ENCODE results near the gene POLD2.

Gene POLD2

GRCh38 chr7:44087911-44088838, 35.2 kb downstream of the POLD2 start:
- H3K4me3 ChIP-seq (ENCODE audit: low read length), result no peak overlapping the region
- no peaks in the 10 kb centered on the region; the same call in 1 of the 2 replicates for H3K4me1 ChIP-seq (ENCODE audit: control insufficient read depth, insufficient read depth, low read length)
- no peak overlapping the region for H3K27ac ChIP-seq (ENCODE audit: low read length)
- no peak for DNase-seq (ENCODE audit: low read depth, low spot score)
- H3K36me3 ChIP-seq (ENCODE audit: control insufficient read depth, insufficient read depth, low read length), result no peaks in the 10 kb centered on the region
- no peaks in the 10 kb centered on the region for H3K9me3 ChIP-seq (ENCODE audit: control insufficient read depth, insufficient read depth, low read length)
- WGBS (ENCODE audit: insufficient coverage, insufficient read length), result no CpG with 5 or more reads among the region's 20 CpGs
- H3K27me3 ChIP-seq (ENCODE audit: control insufficient read depth, insufficient read depth, low read length), result no peaks in the 10 kb centered on the region

DNA sequence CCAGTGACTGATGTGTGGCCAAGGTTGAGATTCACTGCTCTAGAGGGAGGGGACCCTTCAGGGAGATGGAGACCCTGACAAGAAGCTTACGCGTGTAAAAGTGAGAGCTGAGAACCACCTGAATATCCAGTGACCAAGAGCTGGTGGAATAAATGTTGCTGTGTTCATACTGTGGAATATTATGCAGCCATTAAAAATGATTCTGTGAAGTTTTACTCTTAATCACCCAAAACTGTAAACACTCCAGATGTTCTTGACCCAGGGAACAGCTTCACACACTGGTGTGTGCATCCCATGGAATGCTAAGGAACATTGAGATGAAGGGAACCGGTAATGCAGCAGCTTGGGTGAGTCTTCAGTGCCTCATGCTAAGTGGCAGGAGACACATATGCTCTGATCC, 36.7 kb downstream of the POLD2 start:
- Histone ChIP-seq H3K36me3 (ENCODE audit: control insufficient read depth, insufficient read depth, low read length) (no peaks in the 10 kb centered on the region), H3K27ac (ENCODE audit: low read length) (no peak overlapping the region), H3K27me3 (ENCODE audit: control insufficient read depth, insufficient read depth, low read length) (no peaks in the 10 kb centered on the region), H3K4me1 (ENCODE audit: control insufficient read depth, insufficient read depth, low read length) (no peaks in the 10 kb centered on the region; the same call in 1 of the 2 replicates), H3K4me3 (ENCODE audit: low read length) (no peak overlapping the region), H3K9me3 (ENCODE audit: control insufficient read depth, insufficient read depth, low read length) (no peaks in the 10 kb centered on the region)
- no peak for DNase-seq (ENCODE audit: low read depth, low spot score)
- no CpG with 5 or more reads among the region's 3 CpGs for WGBS (ENCODE audit: insufficient coverage, insufficient read length)

GRCh38 chr7:44085546-44085945, 37.8 kb downstream of the POLD2 start:
- no peak for DNase-seq (ENCODE audit: low read depth, low spot score)
- no peak overlapping the region for H3K4me3 ChIP-seq (ENCODE audit: low read length)
- no peak overlapping the region for H3K27ac ChIP-seq (ENCODE audit: low read length)
- H3K27me3 ChIP-seq (ENCODE audit: control insufficient read depth, insufficient read depth, low read length), result no peaks in the 10 kb centered on the region
- H3K4me1 ChIP-seq (ENCODE audit: control insufficient read depth, insufficient read depth, low read length), result no peaks in the 10 kb centered on the region; the same call in 1 of the 2 replicates
- H3K36me3 ChIP-seq (ENCODE audit: control insufficient read depth, insufficient read depth, low read length), result no peaks in the 10 kb centered on the region
- no peaks in the 10 kb centered on the region for H3K9me3 ChIP-seq (ENCODE audit: control insufficient read depth, insufficient read depth, low read length)
- WGBS (ENCODE audit: insufficient coverage, insufficient read length), result no CpG with 5 or more reads among the region's 3 CpGs

GRCh38 chr7:44084701-44085100, 38.6 kb downstream of the POLD2 start:
- H3K36me3 ChIP-seq (ENCODE audit: control insufficient read depth, insufficient read depth, low read length), result peaks cover 2% of the 10 kb centered on the region; the same call in 1 of the 2 replicates
- H3K27ac ChIP-seq (ENCODE audit: low read length), result no peak overlapping the region
- no peaks in the 10 kb centered on the region for H3K27me3 ChIP-seq (ENCODE audit: control insufficient read depth, insufficient read depth, low read length)
- no peak for DNase-seq (ENCODE audit: low read depth, low spot score)
- no peak overlapping the region for H3K4me3 ChIP-seq (ENCODE audit: low read length)
- no peaks in the 10 kb centered on the region for H3K9me3 ChIP-seq (ENCODE audit: control insufficient read depth, insufficient read depth, low read length)
- WGBS (ENCODE audit: insufficient coverage, insufficient read length), result no CpG with 5 or more reads among the region's 4 CpGs
- no peaks in the 10 kb centered on the region; the same call in 1 of the 2 replicates for H3K4me1 ChIP-seq (ENCODE audit: control insufficient read depth, insufficient read depth, low read length)

DNA sequence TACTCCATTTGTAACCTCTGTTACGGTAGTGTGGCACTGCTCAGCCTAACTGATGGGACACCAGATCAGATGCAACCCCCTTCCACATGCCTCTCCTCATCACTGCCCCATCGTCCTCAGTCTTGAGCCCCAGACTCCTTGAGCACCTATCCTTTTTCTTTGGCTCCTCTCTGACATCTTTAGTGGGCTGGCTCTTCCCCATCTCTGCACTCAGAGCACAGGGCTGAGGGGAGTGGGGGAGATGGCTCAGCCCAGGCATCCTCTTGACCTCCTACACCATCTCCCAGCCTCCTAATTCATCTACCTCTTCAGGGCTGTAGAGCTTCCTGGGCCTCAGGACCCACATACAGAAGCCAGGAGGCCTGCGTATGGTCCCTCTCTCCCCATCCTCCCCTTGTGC, 39.6 kb downstream of the POLD2 start:
- H3K27me3 ChIP-seq (ENCODE audit: control insufficient read depth, insufficient read depth, low read length), result no peaks in the 10 kb centered on the region
- WGBS (ENCODE audit: insufficient coverage, insufficient read length), result no CpG with 5 or more reads among the region's 3 CpGs
- H3K9me3 ChIP-seq (ENCODE audit: control insufficient read depth, insufficient read depth, low read length), result no peaks in the 10 kb centered on the region
- H3K27ac ChIP-seq (ENCODE audit: low read length), result no peak overlapping the region
- H3K36me3 ChIP-seq (ENCODE audit: control insufficient read depth, insufficient read depth, low read length), result peaks cover 11% of the 10 kb centered on the region; the same call in 1 of the 2 replicates
- no peaks in the 10 kb centered on the region; the same call in 1 of the 2 replicates for H3K4me1 ChIP-seq (ENCODE audit: control insufficient read depth, insufficient read depth, low read length)
- DNase-seq (ENCODE audit: low read depth, low spot score), result no peak
- H3K4me3 ChIP-seq (ENCODE audit: low read length), result no peak overlapping the region

- Histone ChIP-seq H3K4me1 (ENCODE audit: control insufficient read depth, insufficient read depth, low read length) (no peaks in the 10 kb centered on the region; the same call in 1 of the 2 replicates), H3K4me3 (ENCODE audit: low read length) (peak overlapping the region; percentile 41; the same call in 1 of the 2 replicates), H3K36me3 (ENCODE audit: control insufficient read depth, insufficient read depth, low read length) (peaks cover 21% of the 10 kb centered on the region), H3K27ac (ENCODE audit: low read length) (no peak overlapping the region), H3K27me3 (ENCODE audit: control insufficient read depth, insufficient read depth, low read length) (no peaks in the 10 kb centered on the region), H3K9me3 (ENCODE audit: control insufficient read depth, insufficient read depth, low read length) (no peaks in the 10 kb centered on the region)
- DNase-seq (ENCODE audit: low read depth, low spot score), result peak; percentile 84
- WGBS (ENCODE audit: insufficient coverage, insufficient read length), result no CpG with 5 or more reads among the region's 54 CpGs
Observed at GRCh38 chr7:44082541-44083207, 40.7 kb downstream of the POLD2 start.

DNA sequence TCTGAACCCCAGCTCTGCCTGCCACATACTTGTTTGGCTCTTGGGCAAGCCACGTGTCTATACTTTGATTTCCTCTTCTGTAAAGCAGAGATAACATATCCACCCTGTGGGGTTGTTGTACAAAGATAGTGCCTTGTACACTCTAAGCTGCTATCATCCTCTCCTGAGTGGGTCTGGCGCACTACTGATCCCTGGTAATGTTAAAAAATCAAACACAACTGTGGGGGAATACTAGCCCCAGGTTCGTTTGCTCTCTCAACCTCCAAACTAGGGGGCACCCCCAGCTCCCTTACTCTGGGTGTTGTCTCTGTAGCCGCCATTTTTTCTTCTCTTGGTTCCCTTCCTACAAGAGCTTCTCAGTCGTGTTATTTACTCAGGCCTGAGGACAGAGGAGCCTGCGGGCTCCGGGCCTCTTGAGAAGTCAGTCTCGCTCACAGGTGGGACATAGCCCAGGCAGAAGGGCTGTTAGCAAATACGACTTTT, 42.0 kb downstream of the POLD2 start:
- DNase-seq (ENCODE audit: low read depth, low spot score), result no peak
- Histone ChIP-seq H3K4me3 (ENCODE audit: low read length) (no peak overlapping the region), H3K4me1 (ENCODE audit: control insufficient read depth, insufficient read depth, low read length) (no peaks in the 10 kb centered on the region; the same call in 1 of the 2 replicates), H3K27me3 (ENCODE audit: control insufficient read depth, insufficient read depth, low read length) (no peaks in the 10 kb centered on the region), H3K36me3 (ENCODE audit: control insufficient read depth, insufficient read depth, low read length) (peaks cover 24% of the 10 kb centered on the region), H3K9me3 (ENCODE audit: control insufficient read depth, insufficient read depth, low read length) (no peaks in the 10 kb centered on the region), H3K27ac (ENCODE audit: low read length) (no peak overlapping the region)
- WGBS (ENCODE audit: insufficient coverage, insufficient read length), result no CpG with 5 or more reads among the region's 9 CpGs

GRCh38 chr7:44080686-44081265, 42.6 kb downstream of the POLD2 start:
- Histone ChIP-seq H3K27me3 (ENCODE audit: control insufficient read depth, insufficient read depth, low read length) (no peaks in the 10 kb centered on the region), H3K4me3 (ENCODE audit: low read length) (no peak overlapping the region), H3K36me3 (ENCODE audit: control insufficient read depth, insufficient read depth, low read length) (peaks cover 29% of the 10 kb centered on the region), H3K27ac (ENCODE audit: low read length) (no peak overlapping the region), H3K9me3 (ENCODE audit: control insufficient read depth, insufficient read depth, low read length) (no peaks in the 10 kb centered on the region), H3K4me1 (ENCODE audit: control insufficient read depth, insufficient read depth, low read length) (no peaks in the 10 kb centered on the region; the same call in 1 of the 2 replicates)
- no CpG with 5 or more reads among the region's 11 CpGs for WGBS (ENCODE audit: insufficient coverage, insufficient read length)
- no peak for DNase-seq (ENCODE audit: low read depth, low spot score)

DNA sequence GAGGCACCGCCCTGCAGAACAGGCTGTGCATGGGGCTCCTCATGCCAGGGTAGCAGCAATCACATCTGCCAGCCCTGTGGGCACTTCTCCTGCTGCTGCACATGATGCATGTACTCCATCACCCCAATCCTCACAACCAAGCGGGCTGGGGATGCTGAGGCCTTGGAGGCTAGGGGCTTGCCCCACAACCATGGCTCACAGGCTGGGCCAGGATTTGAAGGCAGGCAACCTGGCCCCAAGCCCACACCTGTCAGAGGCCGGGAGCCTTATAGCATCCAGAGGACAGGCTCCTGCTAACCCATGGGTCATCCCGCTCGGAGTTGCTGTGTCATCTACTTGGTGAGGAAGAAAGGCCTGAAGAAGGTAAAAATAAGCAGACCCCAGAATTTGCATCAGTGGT, 43.2 kb downstream of the POLD2 start:
- H3K27ac ChIP-seq (ENCODE audit: low read length), result no peak overlapping the region
- peaks cover 30% of the 10 kb centered on the region for H3K36me3 ChIP-seq (ENCODE audit: control insufficient read depth, insufficient read depth, low read length)
- no peaks in the 10 kb centered on the region for H3K9me3 ChIP-seq (ENCODE audit: control insufficient read depth, insufficient read depth, low read length)
- no peaks in the 10 kb centered on the region for H3K4me1 ChIP-seq (ENCODE audit: control insufficient read depth, insufficient read depth, low read length)
- no CpG with 5 or more reads among the region's 5 CpGs for WGBS (ENCODE audit: insufficient coverage, insufficient read length)
- no peak overlapping the region for H3K4me3 ChIP-seq (ENCODE audit: low read length)
- H3K27me3 ChIP-seq (ENCODE audit: control insufficient read depth, insufficient read depth, low read length), result no peaks in the 10 kb centered on the region
- no peak for DNase-seq (ENCODE audit: low read depth, low spot score)

DNA sequence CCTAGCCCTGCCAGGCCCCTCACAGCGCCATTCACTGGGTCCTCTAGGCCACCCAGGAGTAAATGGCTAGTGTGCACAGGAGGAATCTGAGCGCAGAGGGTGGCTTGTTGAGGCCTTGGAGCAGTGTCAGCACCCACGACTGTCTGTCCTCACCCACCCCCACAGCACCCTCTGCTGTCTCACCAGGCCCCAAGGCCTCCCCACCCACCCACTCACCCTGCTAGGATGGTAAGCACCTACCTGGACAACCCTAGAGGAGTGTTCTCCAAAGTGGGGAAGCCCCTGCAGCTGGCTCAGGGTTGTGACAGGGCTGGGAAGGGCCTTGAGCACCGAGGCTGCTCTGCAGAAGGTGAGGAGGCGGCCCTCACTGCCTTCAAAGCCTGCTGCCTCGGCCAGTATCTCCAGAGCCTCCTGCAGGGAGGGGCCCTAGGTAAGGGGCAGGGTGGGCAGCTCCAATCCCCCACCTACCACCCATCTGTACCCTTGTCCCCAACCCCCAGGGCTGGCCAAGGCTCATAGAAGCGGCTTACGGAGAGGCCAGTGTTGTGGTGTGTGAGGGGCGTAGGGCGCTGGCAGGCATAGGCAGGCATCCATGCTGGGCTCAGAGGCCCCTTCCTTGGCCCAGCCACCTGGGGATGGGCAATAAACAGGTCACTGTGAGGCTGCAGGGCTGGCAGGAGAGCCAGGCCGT, 43.9 kb downstream of the POLD2 start:
- no CpG with 5 or more reads among the region's 11 CpGs for WGBS (ENCODE audit: insufficient coverage, insufficient read length)
- Histone ChIP-seq H3K27me3 (ENCODE audit: control insufficient read depth, insufficient read depth, low read length) (no peaks in the 10 kb centered on the region), H3K9me3 (ENCODE audit: control insufficient read depth, insufficient read depth, low read length) (no peaks in the 10 kb centered on the region), H3K27ac (ENCODE audit: low read length) (no peak overlapping the region), H3K36me3 (ENCODE audit: control insufficient read depth, insufficient read depth, low read length) (peaks cover 30% of the 10 kb centered on the region), H3K4me1 (ENCODE audit: control insufficient read depth, insufficient read depth, low read length) (no peaks in the 10 kb centered on the region), H3K4me3 (ENCODE audit: low read length) (no peak overlapping the region)
- DNase-seq (ENCODE audit: low read depth, low spot score), result no peak
